SK-N-SH treated with all-trans-retinoic acid at 6 μM for 48 hours (cell line): ENCODE data around the gene ZHX3.

Experiments used
- ARNTL ChIP-seq: fragments of 450-650 bp; formaldehyde crosslinking; IDR thresholded peaks from 2 replicates; pipeline ENCODE4 v1.5.0; 2020; ENCODE audit warnings: low read depth, mild to moderate bottlenecking, moderate library complexity, borderline replicate concordance
- BACH2 ChIP-seq: fragments of 250-450 bp; sonication (Bioruptor Pico); IDR thresholded peaks from 2 replicates; pipeline ENCODE4 v1.9.0; 2021; ENCODE audit warnings: mild to moderate bottlenecking, borderline replicate concordance
- OSR1 ChIP-seq: fragments of 250-450 bp; sonication (Bioruptor Pico); IDR thresholded peaks from 2 replicates; pipeline ENCODE4 v1.8.0; 2022; ENCODE audit warnings: moderate library complexity, mild to moderate bottlenecking, inconsistent platforms
- PATZ1 ChIP-seq: fragments of 250-450 bp; sonication (Bioruptor Pico); IDR thresholded peaks from 2 replicates; pipeline ENCODE4 v1.8.0; 2020; ENCODE audit warnings: mild to moderate bottlenecking, moderate library complexity, borderline replicate concordance
- TCF4 ChIP-seq: fragments of 250-450 bp; sonication (Bioruptor Pico); IDR thresholded peaks from 2 replicates; pipeline ENCODE4 v1.8.0; 2021; ENCODE audit warnings: mild to moderate bottlenecking, moderate library complexity, borderline replicate concordance
- ZFP3 ChIP-seq: fragments of 250-450 bp; sonication (Bioruptor Pico); IDR thresholded peaks from 2 replicates; pipeline ENCODE4 v1.5.0; 2020; ENCODE audit warnings: mild to moderate bottlenecking, moderate library complexity
- ZFP30 ChIP-seq: fragments of 450-650 bp; formaldehyde crosslinking; IDR thresholded peaks from 2 replicates; pipeline ENCODE4 v1.5.0; 2022; ENCODE audit warnings: mild to moderate bottlenecking, moderate library complexity
- ZNF70 ChIP-seq: fragments of 450-650 bp; formaldehyde crosslinking; IDR thresholded peaks from 2 replicates; pipeline ENCODE4 v1.5.0; 2020; ENCODE audit warnings: mild to moderate bottlenecking, moderate library complexity
- TF ChIP-seq, protein P1 (sequence below): fragments of 250-450 bp; sonication (Bioruptor Pico); IDR thresholded peaks from 2 replicates; pipeline ENCODE4 v1.5.0; 2020; ENCODE audit warnings: mild to moderate bottlenecking, moderate library complexity

GRCh38 chr20:41249411-41250281, 67.9 kb downstream of the ZHX3 start:
- TF ChIP-seq ZFP3 (CRISPR knock-in tag), result no peak
- no peak for TF ChIP-seq ZNF70 (CRISPR knock-in tag)
- no peak for TF ChIP-seq PATZ1 (CRISPR knock-in tag)
- TF ChIP-seq, protein P1, sequence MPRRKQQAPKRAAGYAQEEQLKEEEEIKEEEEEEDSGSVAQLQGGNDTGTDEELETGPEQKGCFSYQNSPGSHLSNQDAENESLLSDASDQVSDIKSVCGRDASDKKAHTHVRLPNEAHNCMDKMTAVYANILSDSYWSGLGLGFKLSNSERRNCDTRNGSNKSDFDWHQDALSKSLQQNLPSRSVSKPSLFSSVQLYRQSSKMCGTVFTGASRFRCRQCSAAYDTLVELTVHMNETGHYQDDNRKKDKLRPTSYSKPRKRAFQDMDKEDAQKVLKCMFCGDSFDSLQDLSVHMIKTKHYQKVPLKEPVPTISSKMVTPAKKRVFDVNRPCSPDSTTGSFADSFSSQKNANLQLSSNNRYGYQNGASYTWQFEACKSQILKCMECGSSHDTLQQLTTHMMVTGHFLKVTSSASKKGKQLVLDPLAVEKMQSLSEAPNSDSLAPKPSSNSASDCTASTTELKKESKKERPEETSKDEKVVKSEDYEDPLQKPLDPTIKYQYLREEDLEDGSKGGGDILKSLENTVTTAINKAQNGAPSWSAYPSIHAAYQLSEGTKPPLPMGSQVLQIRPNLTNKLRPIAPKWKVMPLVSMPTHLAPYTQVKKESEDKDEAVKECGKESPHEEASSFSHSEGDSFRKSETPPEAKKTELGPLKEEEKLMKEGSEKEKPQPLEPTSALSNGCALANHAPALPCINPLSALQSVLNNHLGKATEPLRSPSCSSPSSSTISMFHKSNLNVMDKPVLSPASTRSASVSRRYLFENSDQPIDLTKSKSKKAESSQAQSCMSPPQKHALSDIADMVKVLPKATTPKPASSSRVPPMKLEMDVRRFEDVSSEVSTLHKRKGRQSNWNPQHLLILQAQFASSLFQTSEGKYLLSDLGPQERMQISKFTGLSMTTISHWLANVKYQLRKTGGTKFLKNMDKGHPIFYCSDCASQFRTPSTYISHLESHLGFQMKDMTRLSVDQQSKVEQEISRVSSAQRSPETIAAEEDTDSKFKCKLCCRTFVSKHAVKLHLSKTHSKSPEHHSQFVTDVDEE (CRISPR knock-in tag), result no peak
- no peak for TF ChIP-seq ZFP30
- no peak for TF ChIP-seq OSR1 (CRISPR knock-in tag)
- no peak for TF ChIP-seq TCF4 (CRISPR knock-in tag)
- no peak for TF ChIP-seq ARNTL
- no peak for TF ChIP-seq BACH2
